SHP77 treated with DMSO at 0.1 percent for 48 hours (cell line): ENCODE results near the gene RBM20.

Source experiments
- DNase-seq: peaks from one replicate; lab custom pipeline; 2025; lab: John Stamatoyannopoulos, UW

RBM20 gene

GRCh38 chr10:110833941-110834628, 189.9 kb downstream of the RBM20 start:
- no peak for DNase-seq

GRCh38 chr10:110834629-110835301, 190.6 kb downstream of the RBM20 start:
- DNase-seq = no peak

- DNase-seq = no peak
These were observed 191.7 kb downstream of the RBM20 start for GRCh38 chr10:110835841-110836240.

GRCh38 chr10:110836706-110837105, 192.6 kb downstream of the RBM20 start:
- no peak for DNase-seq

GRCh38 chr10:110837418-110838171, 193.5 kb downstream of the RBM20 start:
- DNase-seq = no peak

GRCh38 chr10:110840225-110840922, 196.2 kb downstream of the RBM20 start:
- no peak for DNase-seq

GRCh38 chr10:110840923-110841428, 196.8 kb downstream of the RBM20 start:
- no peak for DNase-seq

- DNase-seq = no peak
These were observed 197.7 kb downstream of the RBM20 start for GRCh38 chr10:110841767-110842267.

- no peak for DNase-seq
These were observed 198.3 kb downstream of the RBM20 start for GRCh38 chr10:110842326-110842904.

GRCh38 chr10:110843031-110843430, 198.9 kb downstream of the RBM20 start:
- no peak for DNase-seq

- no peak for DNase-seq
These were observed 199.9 kb downstream of the RBM20 start for GRCh38 chr10:110843796-110844616.

- DNase-seq = no peak
These were observed 200.4 kb downstream of the RBM20 start for GRCh38 chr10:110844617-110844881.

- DNase-seq = no peak
These were observed 201.1 kb downstream of the RBM20 start for GRCh38 chr10:110845192-110845755.

- no peak for DNase-seq
These were observed 201.9 kb downstream of the RBM20 start for GRCh38 chr10:110845756-110846620.

GRCh38 chr10:110847374-110847773, 203.2 kb downstream of the RBM20 start:
- DNase-seq = no peak

GRCh38 chr10:110848106-110848505, 204.0 kb downstream of the RBM20 start:
- DNase-seq = no peak

GRCh38 chr10:110850099-110850498, 206.0 kb downstream of the RBM20 start:
- DNase-seq = no peak

- DNase-seq = no peak
These were observed 207.0 kb downstream of the RBM20 start for GRCh38 chr10:110851020-110851612.

GRCh38 chr10:110852255-110852896, 208.2 kb downstream of the RBM20 start:
- no peak for DNase-seq
